Right kidney (tissue), 1 donor: ENCODE results near the gene SLC46A2.

Experiments
- DNase-seq: peaks from one replicate; pipeline ENCODE4 v3.0.0-alpha.2; 2016

The SLC46A2 gene

DNA sequence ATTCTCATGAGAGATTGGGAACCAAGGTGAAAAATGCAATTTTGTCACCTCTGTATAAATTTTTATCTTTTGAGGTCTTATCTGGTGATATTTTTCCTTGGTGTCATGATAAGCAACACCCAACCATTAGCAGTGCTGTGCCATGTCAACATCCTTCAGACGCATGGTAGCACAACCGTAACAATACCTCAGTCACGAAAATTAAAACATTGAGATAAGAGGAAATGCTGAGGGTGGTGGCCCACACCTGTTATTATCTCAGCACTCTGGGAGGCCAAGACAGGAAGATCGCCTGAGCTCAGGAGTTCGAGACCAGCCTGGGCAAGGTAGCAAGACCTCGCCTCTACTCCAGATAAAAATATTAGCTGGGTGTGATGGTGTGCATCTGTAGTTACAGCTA lies 32.7 kb downstream of the SLC46A2 start:
- DNase-seq: no peak

DNA sequence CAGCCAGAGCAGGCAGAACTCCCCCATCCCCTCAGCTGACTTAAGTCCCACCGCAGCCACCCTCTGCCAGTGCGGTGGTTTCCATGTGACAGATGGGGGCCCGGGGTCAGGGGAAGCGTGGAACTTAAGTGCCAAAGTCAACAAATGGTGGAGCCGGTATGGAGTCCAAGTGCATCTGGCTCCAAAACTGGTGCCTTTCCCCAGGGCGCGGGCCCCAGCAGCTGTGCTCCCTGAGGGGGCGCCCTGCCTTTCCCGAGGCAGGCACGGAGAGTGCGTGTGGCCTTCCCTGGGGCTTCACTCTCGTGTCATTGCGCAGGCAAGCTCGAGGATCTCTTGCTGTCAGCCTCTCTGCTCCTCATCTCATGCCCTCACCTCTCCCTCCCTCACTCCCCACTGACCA lies 33.8 kb downstream of the SLC46A2 start:
- DNase-seq: no peak

DNA sequence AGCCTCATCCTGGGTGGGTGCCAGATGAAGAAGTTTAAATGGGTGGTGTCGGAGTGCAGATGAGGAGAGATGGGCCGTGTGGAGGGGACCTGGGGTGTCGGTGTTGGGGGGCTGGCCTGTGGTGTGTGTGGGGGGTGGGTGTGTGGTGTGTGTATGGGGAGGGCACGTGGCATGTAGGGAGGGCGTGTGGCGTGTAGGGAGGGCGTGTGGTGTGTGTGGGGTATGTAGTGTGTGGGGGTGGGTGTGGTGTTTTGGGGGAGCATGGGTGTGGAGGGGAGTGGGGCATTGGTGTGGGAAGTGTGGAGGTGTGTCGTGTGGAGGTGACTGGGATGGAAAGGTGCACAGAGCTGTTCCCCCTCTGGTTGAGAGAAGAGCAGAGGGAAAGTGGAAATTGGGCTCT lies 34.5 kb downstream of the SLC46A2 start:
- no peak for DNase-seq

DNA sequence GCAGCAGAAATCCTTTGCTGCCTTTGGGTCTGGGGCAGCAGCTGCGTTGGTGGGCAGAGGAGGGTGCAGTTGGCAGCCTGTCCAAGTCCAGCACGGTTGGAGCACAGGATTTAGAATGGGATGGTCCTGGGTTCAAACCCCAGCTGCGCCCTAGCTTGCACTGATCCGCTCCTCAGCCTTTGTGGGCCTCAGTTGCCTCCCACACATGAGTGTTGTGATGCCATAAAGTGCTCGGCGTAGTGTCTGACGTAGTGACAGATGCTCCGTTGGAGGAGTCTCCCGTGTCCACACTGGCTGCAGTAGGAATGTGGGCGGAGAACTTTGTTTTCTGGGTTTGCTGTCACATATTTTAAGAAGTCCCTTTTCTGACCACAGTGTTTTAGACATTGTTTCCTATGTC lies 36.0 kb downstream of the SLC46A2 start:
- DNase-seq: no peak

DNA sequence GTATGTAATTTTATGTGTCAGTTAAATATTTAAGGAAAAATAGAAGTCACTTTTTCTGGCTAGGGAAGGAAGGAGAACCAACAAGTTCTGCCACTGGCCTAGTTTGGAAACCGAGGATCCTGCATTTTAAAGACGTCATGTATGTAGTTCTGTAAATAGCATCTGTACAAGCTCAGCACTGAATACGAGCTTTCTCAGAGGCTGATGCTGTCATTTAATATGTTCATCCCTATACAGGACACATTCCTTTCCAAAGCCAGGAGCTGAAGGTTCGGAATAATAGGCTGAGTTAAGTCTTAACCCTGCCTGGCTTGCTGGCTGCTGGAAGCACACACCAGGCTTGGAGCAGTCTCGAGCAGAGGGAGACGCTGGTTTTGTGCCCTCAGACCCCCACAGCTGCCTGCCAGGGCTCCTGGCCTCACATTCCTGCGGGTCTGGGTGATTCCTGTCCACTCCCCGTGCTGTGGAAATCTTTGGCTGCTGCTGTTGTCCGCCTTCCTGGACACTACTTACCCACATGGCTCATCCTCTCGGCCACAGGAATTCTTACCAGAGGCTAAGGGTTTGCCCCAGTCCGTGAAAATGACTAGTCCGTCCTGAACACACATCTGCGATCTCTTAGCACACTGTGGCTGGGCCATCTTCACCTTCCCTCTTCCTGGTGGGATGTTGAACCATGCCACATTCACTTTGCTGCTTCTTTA lies 36.6 kb downstream of the SLC46A2 start:
- DNase-seq: no peak

DNA sequence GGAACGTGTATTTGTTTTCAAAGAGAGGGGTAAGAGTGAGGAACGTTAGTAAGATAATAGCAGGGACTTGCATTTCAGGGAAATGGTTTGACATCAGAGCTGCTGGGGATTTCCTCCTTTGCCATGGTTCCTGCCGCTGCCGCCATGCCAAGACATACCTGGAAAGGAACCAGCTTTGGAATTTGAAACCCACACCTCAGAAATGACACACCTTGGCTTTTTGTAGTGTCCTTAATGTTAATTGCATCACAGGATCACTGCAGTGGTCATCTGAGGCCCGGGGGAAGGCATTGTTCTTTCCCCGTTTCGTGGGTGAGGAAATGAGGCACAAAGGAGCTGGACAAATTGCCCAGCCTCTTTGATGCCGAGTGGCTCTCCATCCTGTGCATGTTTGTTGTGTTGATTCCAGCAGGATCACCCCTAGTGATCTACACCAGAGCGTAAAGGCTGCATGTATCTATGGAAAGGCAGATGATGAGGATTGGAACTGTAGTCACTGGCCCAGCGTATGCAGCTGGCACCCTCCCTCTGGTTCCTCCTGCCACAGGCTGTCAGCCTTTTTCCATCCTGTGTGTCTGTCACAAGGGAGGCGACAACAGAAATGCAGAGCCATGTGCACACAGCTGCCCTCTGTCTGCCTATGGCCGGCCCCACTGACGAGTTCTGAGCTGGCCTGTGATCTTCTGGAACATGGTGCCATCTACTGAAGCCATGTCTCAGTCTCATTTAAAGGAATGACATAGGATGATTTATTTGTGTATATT lies 37.8 kb downstream of the SLC46A2 start:
- DNase-seq: no peak

DNA sequence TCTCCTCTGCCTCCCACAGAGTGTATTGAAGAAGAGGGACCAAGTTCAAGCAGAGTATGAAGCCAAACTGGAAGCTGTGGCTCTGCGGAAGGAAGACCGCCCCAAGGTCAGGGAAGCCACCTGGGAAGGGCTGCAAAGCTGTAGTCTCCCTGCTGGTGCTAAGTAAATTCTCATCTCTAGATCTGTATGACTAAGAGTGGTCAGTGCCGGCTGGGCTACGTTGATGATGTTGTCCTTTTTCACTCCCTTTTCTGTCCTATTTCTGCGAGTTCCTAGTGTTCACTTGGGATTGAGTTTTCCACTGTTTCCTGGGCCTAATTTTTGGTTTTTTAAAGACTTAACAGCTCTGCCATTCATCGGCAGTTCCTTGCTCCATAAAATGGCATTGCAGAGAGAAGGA lies 39.8 kb downstream of the SLC46A2 start:
- DNase-seq: no peak

DNA sequence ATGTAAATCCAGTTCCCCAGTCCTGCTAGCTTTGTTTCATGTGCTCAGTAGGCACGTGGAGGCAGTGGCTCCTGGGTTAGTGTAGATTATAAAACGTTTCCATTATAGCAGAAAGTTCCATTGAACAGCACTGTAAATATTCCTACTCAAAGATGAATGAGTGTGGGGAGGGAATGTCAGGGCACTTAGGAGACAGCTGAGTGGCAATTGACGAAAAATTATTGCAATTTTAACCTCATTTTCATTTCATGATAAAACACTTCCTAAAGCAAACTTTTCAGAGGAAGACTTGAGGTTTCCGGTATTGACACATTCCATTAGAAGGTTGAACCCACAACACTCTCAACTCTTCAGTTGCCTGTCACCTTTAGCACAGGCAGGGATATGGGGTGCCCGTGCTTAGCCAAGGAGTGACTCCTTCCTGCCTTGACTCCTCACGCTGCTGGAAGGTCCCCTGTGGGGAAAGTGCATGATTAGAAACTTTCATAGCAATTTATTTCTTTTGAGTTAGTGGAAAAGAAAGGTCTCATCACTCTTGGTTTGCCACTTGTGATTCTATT lies 41.2 kb downstream of the SLC46A2 start:
- DNase-seq: no peak

DNA sequence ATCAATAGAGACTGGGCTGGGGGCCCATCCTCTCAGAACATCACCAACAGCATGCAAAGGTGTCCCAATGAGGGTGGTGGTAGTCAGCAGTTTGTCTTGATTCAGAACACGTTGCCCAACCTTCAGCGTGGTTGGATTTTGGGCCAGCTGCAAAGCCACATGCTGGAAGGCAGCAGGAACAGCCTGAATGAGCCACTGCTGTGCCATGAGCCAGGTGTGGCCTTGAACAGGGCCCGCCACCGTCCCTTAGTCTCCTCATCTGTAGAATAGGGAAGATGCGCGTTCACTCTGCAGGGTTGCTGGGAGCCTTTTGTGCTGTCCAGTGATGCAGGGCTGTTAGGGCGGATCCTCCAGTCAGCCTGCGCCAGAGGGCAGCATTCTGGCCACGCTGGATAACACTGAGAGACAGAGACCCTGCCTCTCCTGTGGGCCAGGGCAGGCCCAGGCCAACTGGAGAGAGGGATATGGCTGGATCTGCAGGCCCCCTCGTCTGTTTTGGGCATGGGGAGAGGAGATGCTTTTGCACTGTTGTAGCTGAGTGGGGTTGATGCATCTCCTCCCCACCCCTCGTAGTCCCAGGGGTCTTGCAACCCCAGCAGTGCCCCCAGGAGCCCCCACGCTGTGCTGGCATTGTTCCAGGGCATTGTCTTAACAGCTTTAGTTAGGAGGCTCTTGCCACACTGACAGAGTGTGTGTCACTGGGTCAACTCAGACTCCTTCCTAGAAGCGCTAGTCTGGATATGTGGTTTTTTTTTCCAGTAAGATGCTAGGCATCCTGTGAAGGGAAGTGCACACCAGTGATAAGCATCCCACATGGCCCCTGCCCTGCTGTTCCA lies 42.1 kb downstream of the SLC46A2 start:
- DNase-seq: no peak

DNA sequence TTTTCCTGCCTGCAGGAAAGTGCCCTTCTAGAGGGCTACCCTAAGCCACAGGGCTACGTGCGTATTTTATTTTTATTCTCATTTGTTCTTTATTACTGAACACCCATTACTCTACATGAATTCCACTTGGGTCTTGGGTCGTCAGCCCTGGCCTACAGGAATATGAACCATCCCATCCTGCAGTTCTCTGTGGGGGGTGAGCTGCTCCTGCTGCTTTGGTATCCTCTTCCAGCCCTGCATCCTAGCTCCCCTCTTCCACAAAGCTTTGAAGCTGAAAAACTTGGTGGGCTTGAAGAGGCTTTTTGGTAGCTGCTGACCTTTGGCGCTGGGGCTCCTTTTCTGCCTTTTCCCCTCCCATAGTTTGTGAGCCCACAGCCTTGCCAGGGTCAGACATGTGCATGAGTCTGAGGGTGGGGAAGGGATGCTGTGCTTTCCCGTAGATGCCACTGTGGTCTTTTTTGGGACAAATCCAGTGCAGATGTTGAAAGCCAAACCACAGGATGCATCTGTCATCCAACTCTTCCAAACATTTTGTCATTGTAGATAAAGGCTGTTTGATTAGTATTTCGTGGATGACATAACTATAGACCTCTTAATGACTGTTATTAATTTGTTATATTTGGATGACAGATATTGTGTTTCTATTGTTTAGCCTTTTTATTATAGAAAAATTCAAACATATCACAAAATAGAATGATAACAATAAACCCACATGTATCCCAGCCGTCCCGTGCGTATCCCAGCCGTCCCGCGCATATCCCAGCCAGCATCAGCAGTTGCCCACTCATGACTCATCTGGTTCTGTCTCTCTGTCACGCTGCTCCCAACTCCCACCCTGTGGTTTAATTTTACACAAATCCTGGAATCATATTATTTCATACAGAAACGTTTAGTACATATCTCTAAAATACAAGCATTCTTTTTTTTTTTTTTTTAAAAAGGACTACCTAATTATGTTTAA lies 43.9 kb downstream of the SLC46A2 start:
- DNase-seq: no peak

DNA sequence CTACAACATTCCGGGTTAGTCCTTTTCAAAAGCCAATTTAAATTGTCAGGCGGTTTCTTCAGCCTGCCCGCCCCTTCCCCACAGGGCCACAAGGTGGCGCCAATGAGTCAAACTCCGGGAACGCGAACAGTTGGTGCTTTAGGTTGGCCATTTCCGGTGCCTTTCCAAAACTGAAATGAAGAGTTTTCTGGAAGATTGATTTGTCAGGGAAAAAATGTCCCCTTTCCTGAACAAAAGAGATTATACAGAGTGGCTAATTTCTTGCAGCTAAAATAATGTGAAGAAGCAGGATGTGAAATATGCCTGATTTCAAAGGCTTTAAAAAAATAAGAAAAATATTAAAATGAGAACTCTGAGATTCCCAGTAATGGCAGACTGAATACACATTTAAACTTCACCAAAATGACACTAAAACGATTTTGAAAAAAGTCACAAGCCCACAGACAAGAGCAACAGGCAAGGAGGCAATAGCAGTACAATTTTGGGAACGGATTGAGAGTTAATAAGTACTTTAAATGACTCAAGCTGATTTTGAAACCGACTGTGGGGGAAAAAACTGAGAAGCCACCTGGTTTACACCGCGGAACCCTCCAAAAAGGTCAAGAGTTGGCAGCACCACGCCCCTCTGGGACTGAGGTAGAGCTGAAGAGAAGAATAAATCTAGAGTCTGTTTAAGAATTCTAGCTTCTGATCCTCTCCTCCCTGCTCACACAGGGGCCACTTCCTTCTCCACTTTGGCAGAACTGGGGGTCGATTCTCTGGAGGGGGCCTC lies 45.7 kb downstream of the SLC46A2 start:
- peak; percentile 45 for DNase-seq

DNA sequence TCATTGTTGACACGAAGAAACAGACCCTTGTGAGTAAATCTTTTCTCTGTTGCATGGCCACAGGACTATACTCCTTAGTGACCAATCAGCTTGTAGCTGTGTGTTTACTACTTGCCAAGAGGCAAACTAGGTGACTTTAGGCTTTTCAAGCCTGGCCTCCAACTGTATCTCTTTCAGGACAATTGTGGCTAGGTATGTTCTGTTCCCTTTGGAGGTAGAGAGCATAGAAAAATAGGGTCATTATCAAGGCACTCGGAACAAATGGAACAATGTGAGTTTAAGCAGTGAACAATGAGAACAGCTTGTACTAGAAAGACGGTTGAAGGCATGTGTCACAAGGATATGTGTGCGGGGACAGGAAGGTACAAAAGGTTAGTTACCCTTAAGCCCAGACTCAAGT lies 48.1 kb downstream of the SLC46A2 start:
- DNase-seq: no peak

DNA sequence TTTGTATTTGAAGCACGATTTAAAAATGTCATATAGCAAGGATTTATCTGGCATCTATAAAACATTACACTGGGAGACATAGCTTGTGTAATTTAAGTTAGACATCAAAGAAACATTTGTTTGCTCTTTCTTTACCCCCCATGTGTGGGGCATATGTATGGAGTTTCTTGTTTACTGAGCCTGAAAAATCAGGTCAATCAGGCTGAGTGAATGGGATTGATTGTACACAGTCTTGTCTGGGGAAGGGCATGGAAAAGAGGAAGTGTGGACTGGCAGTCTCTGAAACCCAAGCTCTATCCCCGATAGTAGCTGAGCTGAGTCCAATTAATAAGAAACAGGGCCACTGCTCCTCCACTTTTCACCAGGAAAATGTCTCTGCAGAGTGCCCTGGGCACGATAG lies 49.4 kb downstream of the SLC46A2 start:
- no peak for DNase-seq

DNA sequence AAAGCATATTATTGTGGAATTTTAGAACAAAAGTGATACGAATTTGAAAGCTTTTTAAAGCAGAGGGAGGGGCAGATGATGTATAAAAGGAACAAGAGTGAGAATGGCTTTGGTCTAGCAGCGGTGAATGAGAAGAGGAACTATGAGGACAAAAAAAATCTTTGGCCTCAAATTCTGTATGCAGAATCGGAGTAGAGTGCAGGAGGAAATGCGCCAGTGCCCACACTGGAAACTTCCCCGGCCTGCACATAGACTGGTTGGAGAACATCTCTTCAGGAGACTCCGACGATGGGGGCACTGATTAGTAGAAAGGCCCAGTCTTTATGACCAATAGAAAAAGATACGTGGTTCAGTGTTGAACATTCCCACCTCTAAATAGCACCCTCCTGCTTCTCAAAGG lies 51.3 kb downstream of the SLC46A2 start:
- no peak for DNase-seq

DNA sequence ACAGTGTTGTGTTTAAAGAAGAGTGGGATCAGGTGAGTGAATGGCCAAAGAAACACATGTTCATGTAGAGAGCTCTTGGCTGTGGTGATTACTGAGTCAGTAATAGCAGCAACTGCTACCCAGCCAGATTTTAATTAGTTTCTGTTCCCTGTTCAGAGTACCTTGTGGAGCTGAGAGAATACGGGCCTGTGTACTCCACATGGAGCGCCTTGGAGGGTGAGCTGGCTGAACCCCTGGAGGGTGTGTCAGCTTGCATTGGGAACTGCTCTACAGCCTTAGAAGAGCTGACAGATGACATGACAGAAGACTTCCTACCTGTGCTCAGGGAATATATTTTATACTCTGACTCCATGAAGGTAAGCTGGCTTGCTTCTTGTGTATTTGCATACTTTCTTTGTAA lies 52.3 kb downstream of the SLC46A2 start:
- DNase-seq: no peak

DNA sequence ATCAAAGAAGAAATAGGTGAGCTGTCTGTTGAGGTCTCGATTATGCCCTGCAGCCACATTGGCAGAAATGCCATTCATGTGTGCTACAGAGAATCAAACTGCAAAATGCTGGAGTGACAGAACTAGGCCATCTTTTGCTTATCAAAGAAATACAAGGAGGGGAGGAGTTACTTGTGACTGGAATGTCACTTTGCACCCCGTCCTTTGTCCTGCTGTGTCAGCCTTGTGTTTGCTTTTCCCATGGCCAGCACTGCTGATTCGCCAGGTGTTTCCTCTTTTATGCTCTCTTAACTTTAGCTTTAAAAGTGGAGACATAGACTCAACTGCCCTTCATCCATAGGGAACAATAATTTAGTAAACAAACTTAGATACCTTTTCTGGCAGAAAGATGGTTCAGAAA lies 54.3 kb downstream of the SLC46A2 start:
- no peak for DNase-seq

DNA sequence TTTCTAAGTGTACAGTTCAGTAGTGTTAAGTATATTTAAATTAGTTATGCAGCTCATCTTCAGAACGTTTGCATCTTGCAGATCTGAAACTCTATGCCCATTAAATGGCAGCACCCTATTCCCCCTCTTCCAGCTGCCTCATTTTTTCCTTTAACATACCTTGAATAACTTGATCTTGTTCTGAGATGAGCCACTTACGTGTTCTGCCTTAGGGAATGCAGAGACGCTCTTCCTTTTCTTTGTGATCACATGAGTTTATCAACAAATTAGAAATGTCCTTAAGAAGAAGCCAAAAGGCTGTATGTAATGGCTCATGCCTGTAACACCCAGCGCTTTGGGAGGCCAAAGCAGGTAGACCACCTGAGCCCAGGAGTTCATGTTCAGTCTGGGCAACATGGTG lies 57.6 kb downstream of the SLC46A2 start:
- DNase-seq: no peak

DNA sequence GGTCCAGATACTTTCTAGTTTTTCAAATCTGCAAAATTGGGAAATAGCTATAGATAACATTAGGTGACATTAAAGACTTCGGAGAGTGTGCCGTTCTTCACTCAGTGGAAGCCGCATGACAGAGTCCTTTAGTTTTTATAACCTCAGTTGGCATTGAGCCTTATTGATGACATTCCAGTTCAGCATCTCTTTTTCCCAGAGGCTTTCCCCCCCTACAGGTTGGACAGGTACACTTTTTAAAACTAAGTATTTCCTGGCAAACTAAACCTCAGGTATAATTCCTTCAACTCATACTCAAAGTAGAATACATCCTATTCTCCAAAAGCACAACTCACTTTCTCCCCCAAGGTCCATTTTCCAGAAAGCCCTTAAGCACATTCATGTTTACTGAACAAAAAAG lies 58.7 kb downstream of the SLC46A2 start:
- DNase-seq: no peak

DNA sequence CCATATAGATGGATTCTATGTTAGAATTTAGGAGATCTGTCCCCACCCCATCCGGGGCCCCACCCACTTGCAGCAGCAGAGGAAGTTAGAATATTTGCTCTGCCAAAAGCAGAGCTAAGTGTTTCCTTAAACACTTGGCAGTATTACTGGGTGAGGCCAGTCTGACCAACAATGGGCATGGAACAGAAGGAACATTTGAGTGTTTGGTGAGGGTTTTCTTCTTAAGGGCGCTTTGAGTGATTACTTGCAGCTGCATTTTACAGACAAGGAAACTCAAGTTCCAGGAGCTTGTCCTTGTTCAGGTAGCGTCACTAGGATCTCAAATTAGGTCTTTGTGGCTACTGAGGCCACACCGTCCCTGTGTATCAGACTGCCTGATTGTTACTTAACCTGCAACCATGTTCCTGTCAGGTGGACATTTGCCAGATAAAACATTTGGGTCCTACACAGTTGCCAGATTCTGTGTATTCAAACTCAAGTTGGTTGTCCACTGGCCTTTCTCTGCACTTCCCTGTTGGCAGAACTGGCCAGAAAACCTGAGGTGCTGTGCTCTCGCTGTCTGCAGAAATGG lies 59.3 kb downstream of the SLC46A2 start:
- DNase-seq: no peak
